Peyer's patch (tissue), 4 donors: ENCODE measurements around the gene NUP62.

Experiments
- CTCF ChIP-seq, 6 experiments: fragments of 450-650 bp in 4 of 6; fragments of 200-600 bp in 2 of 6; sonication (generic) in 1 of 6; IDR thresholded peaks; one replicate each; pipeline ENCODE4 v1.5.1; 2017 to 2019; ENCODE audit warnings: antibody characterized with exemption in 6 of 6, mild to moderate bottlenecking in 3 of 6, moderate library complexity in 1 of 6
- POLR2A ChIP-seq, 2 donors: fragments of 450-650 bp; IDR thresholded peaks; one replicate each; pipeline ENCODE4 v1.5.1; 2017; ENCODE audit warnings: antibody characterized with exemption in 2 of 2, mild to moderate bottlenecking in 2 of 2, moderate library complexity in 2 of 2

GRCh38 chr19:49894879-49895565 lies 34.3 kb downstream of the NUP62 start:
- TF ChIP-seq CTCF (IDR thresholded peaks at IDR 0.05): no peak
- no peak for TF ChIP-seq POLR2A (IDR thresholded peaks at IDR 0.05)
